ENCODE results near the gene EEF1E1.

The EEF1E1 gene

GRCh38 chr6:8110117-8110721 is 7.9 kb upstream of the EEF1E1 start:
- no peak for DNase-seq (ENCODE audit: extremely low read depth, low read depth)
- H3K4me3 ChIP-seq (replicated peaks; ENCODE audit: low read depth, low read length): no peak overlapping the region
- TF ChIP-seq CTCF (IDR thresholded peaks at IDR 0.05; ENCODE audit: low read depth, low read length, missing control alignments): no peak

- no peak overlapping the region for H3K4me3 ChIP-seq (replicated peaks; ENCODE audit: low read depth, low read length)
- no peak for TF ChIP-seq CTCF (IDR thresholded peaks at IDR 0.05; ENCODE audit: low read depth, low read length, missing control alignments)
- no peak for DNase-seq (ENCODE audit: extremely low read depth, low read depth)
These were observed 6.6 kb upstream of the EEF1E1 start for GRCh38 chr6:8108759-8109539.

- no peak for TF ChIP-seq CTCF (IDR thresholded peaks at IDR 0.05; ENCODE audit: low read depth, low read length, missing control alignments)
- H3K4me3 ChIP-seq (replicated peaks; ENCODE audit: low read depth, low read length): no peak overlapping the region
- DNase-seq (ENCODE audit: extremely low read depth, low read depth): peak; percentile 88
These were observed 5.8 kb upstream of the EEF1E1 start for GRCh38 chr6:8108031-8108660.

GRCh38 chr6:8105791-8106190 is 3.4 kb upstream of the EEF1E1 start:
- no peak for TF ChIP-seq CTCF (IDR thresholded peaks at IDR 0.05; ENCODE audit: low read depth, low read length, missing control alignments)
- H3K4me3 ChIP-seq (replicated peaks; ENCODE audit: low read depth, low read length): no peak overlapping the region
- DNase-seq (ENCODE audit: extremely low read depth, low read depth): no peak

GRCh38 chr6:8103726-8104125 is 1.4 kb upstream of the EEF1E1 start:
- no peak overlapping the region for H3K4me3 ChIP-seq (replicated peaks; ENCODE audit: low read depth, low read length)
- no peak for DNase-seq (ENCODE audit: extremely low read depth, low read depth)
- no peak for TF ChIP-seq CTCF (IDR thresholded peaks at IDR 0.05; ENCODE audit: low read depth, low read length, missing control alignments)

- DNase-seq (ENCODE audit: extremely low read depth, low read depth): no peak
- H3K4me3 ChIP-seq (replicated peaks; ENCODE audit: low read depth, low read length): peak overlapping the region; percentile 27
- TF ChIP-seq CTCF (IDR thresholded peaks at IDR 0.05; ENCODE audit: low read depth, low read length, missing control alignments): no peak
These were observed 2.0 kb downstream of the EEF1E1 start for GRCh38 chr6:8100159-8100854.
